Endothelial cell of umbilical vein (primary cell): ENCODE measurements around the gene C5AR1. TPM values are rescaled to one million over a fixed set of nuclear protein-coding genes. Genes with fewer than 3 reads are reported as not detected.

Source experiments
- BruUV-seq: library from RNA; stranded (reverse); fragments of 400-500 nt; replicated peaks from 2 replicates; lab custom pipeline; 2021; lab: Mats Ljungman, UMichigan
- CTCF ChIA-PET: fragments of 300-600, 350-600 bp; sonication (Branson Sonifier 250); formaldehyde crosslinking; loops from one replicate; lab custom pipeline; 2021; ENCODE audit warnings: antibody characterized with exemption, inconsistent platforms; lab: Charles Lee
- POLR2A ChIA-PET: fragments of 300-600, 350-600 bp; sonication (Branson Sonifier 250); formaldehyde crosslinking; loops from one replicate; lab custom pipeline; 2021; ENCODE audit warnings: antibody characterized with exemption, inconsistent platforms; lab: Charles Lee
- DNase-seq: peaks from one replicate; pipeline ENCODE4 v3.0.0-alpha.2; 2011; ENCODE audit warnings: low read depth, low spot score
- FAIRE-seq: peaks from 2 replicates; lab custom pipeline; 2011; peaks lifted over from hg19 to GRCh38; lab: Jason Lieb, UNC
- H2AFZ ChIP-seq: 2 replicates; pipeline ENCODE4 v1.6.0; 2012; ENCODE audit warnings: low read depth, low read length, control low read depth, inconsistent platforms
- H3K27ac ChIP-seq: 2 replicates; pipeline ENCODE4 v1.5.1; 2011; ENCODE audit warnings: low read depth, mild to moderate bottlenecking, control low read depth, low read length, moderate library complexity; ENCODE audit not compliant: insufficient read depth
- H3K27me3 ChIP-seq, 2 experiments: 2 replicates each; pipeline versions ENCODE4 v1.6.0 to v1.6.1; 2011; ENCODE audit warnings: low read length in 2 of 2, mixed read lengths in 1 of 2; ENCODE audit not compliant: control insufficient read depth in 2 of 2, insufficient read depth in 2 of 2
- H3K36me3 ChIP-seq, 2 experiments: 2 replicates in 1 of 2; 3 replicates in 1 of 2; pipeline ENCODE4 v1.5.1; 2011; ENCODE audit warnings: low read length in 2 of 2, mild to moderate bottlenecking in 1 of 2, moderate library complexity in 1 of 2; ENCODE audit not compliant: control insufficient read depth in 2 of 2, insufficient read depth in 2 of 2; ENCODE audit errors: extremely low read depth in 1 of 2
- H3K4me1 ChIP-seq: 3 replicates; pipeline ENCODE4 v1.5.1; 2011; ENCODE audit warnings: mild to moderate bottlenecking, low read length; ENCODE audit not compliant: control insufficient read depth, insufficient read depth; ENCODE audit errors: extremely low read depth
- H3K4me2 ChIP-seq: 2 replicates; pipeline ENCODE4 v1.6.1; 2011; ENCODE audit warnings: low read length, control low read depth, mixed read lengths; ENCODE audit not compliant: insufficient read depth
- H3K4me3 ChIP-seq, 3 experiments: fragments of 200-600 bp in 1 of 3; sonication (generic), shearing (Covaris generic) in 1 of 3; replicated peaks in 1 of 3; 2 replicates each; pipeline ENCODE4 v1.5.1; 2011 to 2016; ENCODE audit warnings: control low read depth in 3 of 3, low read length in 3 of 3, mild to moderate bottlenecking in 2 of 3, inconsistent platforms in 1 of 3, low read depth in 1 of 3, moderate library complexity in 1 of 3; ENCODE audit not compliant: insufficient read depth in 1 of 3
- H3K79me2 ChIP-seq: 2 replicates; pipeline ENCODE4 v1.6.0; 2012; ENCODE audit warnings: low read length, inconsistent platforms; ENCODE audit not compliant: control insufficient read depth, insufficient read depth
- H3K9ac ChIP-seq: replicated peaks from 2 replicates; pipeline ENCODE3; 2011; ENCODE audit warnings: low read length, control low read depth; ENCODE audit not compliant: insufficient read depth; ENCODE audit errors: extremely low read depth
- H3K9me1 ChIP-seq: replicated peaks from 3 replicates; pipeline ENCODE4 v1.6.0; 2011; ENCODE audit warnings: mild to moderate bottlenecking, low read length; ENCODE audit not compliant: control insufficient read depth, insufficient read depth; ENCODE audit errors: extremely low read depth
- H3K9me3 ChIP-seq: replicated peaks from 2 replicates; pipeline ENCODE4 v1.5.1; 2012; ENCODE audit warnings: low read length, inconsistent platforms; ENCODE audit not compliant: control insufficient read depth, insufficient read depth
- H4K20me1 ChIP-seq: replicated peaks from 2 replicates; pipeline ENCODE3; 2011; ENCODE audit warnings: mild to moderate bottlenecking, low read length; ENCODE audit not compliant: control insufficient read depth, insufficient read depth; ENCODE audit errors: extremely low read depth
- EZH2 ChIP-seq: IDR thresholded peaks from 2 replicates; pipeline ENCODE4 v1.6.1; 2012; ENCODE audit warnings: borderline replicate concordance, low read depth, mild to moderate bottlenecking, moderate library complexity, low read length, inconsistent platforms; ENCODE audit not compliant: severe bottlenecking
- FOS ChIP-seq: IDR thresholded peaks from 2 replicates; pipeline ENCODE4 v1.6.1; 2011; ENCODE audit warnings: mild to moderate bottlenecking, low read length, moderate library complexity, borderline replicate concordance; ENCODE audit not compliant: insufficient read depth
- GATA2 ChIP-seq: IDR thresholded peaks from 2 replicates; pipeline ENCODE4 v1.7.0; 2011; ENCODE audit warnings: low read depth, mild to moderate bottlenecking, moderate library complexity, mixed read lengths, low read length; ENCODE audit not compliant: insufficient read length, insufficient read depth
- JUN ChIP-seq: IDR thresholded peaks from 2 replicates; pipeline ENCODE4 v1.6.1; 2011; ENCODE audit warnings: borderline replicate concordance, low read depth; ENCODE audit not compliant: insufficient read length, insufficient read depth
- MAX ChIP-seq: IDR thresholded peaks from 2 replicates; pipeline ENCODE4 v1.6.1; 2011; ENCODE audit not compliant: insufficient read depth, insufficient read length
- MYC ChIP-seq: IDR thresholded peaks from one replicate; pipeline ENCODE4 v1.6.1; 2011; ENCODE audit warnings: mild to moderate bottlenecking, low read depth, low read length
- POLR2A ChIP-seq: IDR thresholded peaks from 2 replicates; pipeline ENCODE4 v1.6.1; 2012; ENCODE audit warnings: low read depth, mild to moderate bottlenecking, control low read depth, low read length
- POLR2AphosphoS5 ChIP-seq: IDR thresholded peaks from 2 replicates; pipeline ENCODE4 v1.6.1; 2012; ENCODE audit warnings: low read depth, mild to moderate bottlenecking, control low read depth, low read length, moderate library complexity; ENCODE audit not compliant: insufficient read depth
- dilution Hi-C: fragments of 300-500 bp; cut with MboI; formaldehyde crosslinking; loops from one replicate; pipeline ENCODE4 v1.15.0; 2019; ENCODE audit warnings: low sequenced_read_pairs; ENCODE audit not compliant: extremely low pct_ligation_motif_present
- intact Hi-C: fragments of 100-400 bp; cut with micrococcal nuclease; formaldehyde crosslinking; loops from one replicate; pipeline ENCODE4 v1.10.0; 2022
- polyA plus RNA-seq, 4 experiments: library from polyadenylated mRNA; depleted of rRNA in 3 of 4; stranded (reverse) in 3 of 4; unstranded in 1 of 4; fragments of >200 nt; gene quantifications; 2 replicates each; pipeline versions ENCODE4 v1.2.1 to v1.2.3, GENCODE V29; 2011 to 2012; ENCODE audit warnings: missing spikeins in 1 of 4
- total RNA-seq: library from RNA; stranded (reverse); gene quantifications from 2 replicates; pipeline ENCODE4 v1.2.3, GENCODE V29; 2021
- TF ChIP-seq, protein P1 (sequence below), 2 donors: IDR thresholded peaks; 1 replicate in 1 of 2; 2 replicates in 1 of 2; pipeline ENCODE4 v1.5.1; 2011; ENCODE audit warnings: low read length in 2 of 2, mild to moderate bottlenecking in 2 of 2, moderate library complexity in 2 of 2, control low read depth in 1 of 2, inconsistent platforms in 1 of 2, low read depth in 1 of 2; ENCODE audit not compliant: insufficient read depth in 1 of 2; ENCODE audit errors: extremely low read depth in 1 of 2

The C5AR1 gene
- total and polyA plus RNA-seq, 2 donors (not counting 3 experiments of a cell fraction or from before 2014, with no cell fraction given): 0.11 to 0.49 TPM

- TF ChIP-seq MYC (no peak), MAX (no peak), JUN (no peak), EZH2 (no peak)
- CTCF ChIA-PET: interaction anchor here (0.8 to 2.5 kb wide), 6 partner anchors 7 to 43 kb away, joined by 3 to 17 read pairs (median 4); partner anchors contain the start of gene DHX34
- Histone ChIP-seq H2AFZ (no peak overlapping the region), H4K20me1 (no peaks in the 10 kb centered on the region), H3K9ac (no peak overlapping the region), H3K79me2 (no peaks in the 10 kb centered on the region), H3K27me3 (peaks cover 0 to 2% of the 10 kb centered on the region in 2 experiments), H3K9me1 (no peaks in the 10 kb centered on the region), H3K36me3 (no peaks in the 10 kb centered on the region), H3K9me3 (no peaks in the 10 kb centered on the region), H3K4me1 (no peaks in the 10 kb centered on the region), H3K4me3 (no peak overlapping the region), H3K4me2 (no peak overlapping the region), H3K27ac (no peak overlapping the region)
- POLR2A ChIA-PET: no interaction called here
- dilution Hi-C loops (no loop called here), intact Hi-C loops (no loop called here)
- BruUV-seq: no TSS peak
- DNase-seq: no peak
- FAIRE-seq: no peak
Measured at GRCh38 chr19:47306303-47306702, 3.4 kb upstream of the C5AR1 start.

- DNase-seq (no peak), FAIRE-seq (no peak)
- H3K4me3 ChIP-seq: no peak overlapping the region
- no peak overlapping the region for H3K4me2 ChIP-seq
- CTCF ChIA-PET: interaction anchor here (0.6 to 2.1 kb wide), 7 partner anchors 24 to 708 kb away, joined by 3 to 7 read pairs (median 4); partner anchors contain the start of gene DHX34
- H3K4me1 ChIP-seq: no peaks in the 10 kb centered on the region
- peaks cover 0 to 2% of the 10 kb centered on the region in 2 experiments for H3K27me3 ChIP-seq
- no peak overlapping the region for H3K9ac ChIP-seq
- H4K20me1 ChIP-seq: no peaks in the 10 kb centered on the region
- dilution Hi-C loops (no loop called here), intact Hi-C loops (no loop called here)
- no TSS peak for BruUV-seq
- no peak overlapping the region for H3K27ac ChIP-seq
- H3K36me3 ChIP-seq: no peaks in the 10 kb centered on the region
- no peaks in the 10 kb centered on the region for H3K79me2 ChIP-seq
- POLR2A ChIA-PET: no interaction called here
- no peak overlapping the region for H2AFZ ChIP-seq
- no peaks in the 10 kb centered on the region for H3K9me1 ChIP-seq
- H3K9me3 ChIP-seq: no peaks in the 10 kb centered on the region
- no peak for TF ChIP-seq GATA2
- TF ChIP-seq, protein P1, sequence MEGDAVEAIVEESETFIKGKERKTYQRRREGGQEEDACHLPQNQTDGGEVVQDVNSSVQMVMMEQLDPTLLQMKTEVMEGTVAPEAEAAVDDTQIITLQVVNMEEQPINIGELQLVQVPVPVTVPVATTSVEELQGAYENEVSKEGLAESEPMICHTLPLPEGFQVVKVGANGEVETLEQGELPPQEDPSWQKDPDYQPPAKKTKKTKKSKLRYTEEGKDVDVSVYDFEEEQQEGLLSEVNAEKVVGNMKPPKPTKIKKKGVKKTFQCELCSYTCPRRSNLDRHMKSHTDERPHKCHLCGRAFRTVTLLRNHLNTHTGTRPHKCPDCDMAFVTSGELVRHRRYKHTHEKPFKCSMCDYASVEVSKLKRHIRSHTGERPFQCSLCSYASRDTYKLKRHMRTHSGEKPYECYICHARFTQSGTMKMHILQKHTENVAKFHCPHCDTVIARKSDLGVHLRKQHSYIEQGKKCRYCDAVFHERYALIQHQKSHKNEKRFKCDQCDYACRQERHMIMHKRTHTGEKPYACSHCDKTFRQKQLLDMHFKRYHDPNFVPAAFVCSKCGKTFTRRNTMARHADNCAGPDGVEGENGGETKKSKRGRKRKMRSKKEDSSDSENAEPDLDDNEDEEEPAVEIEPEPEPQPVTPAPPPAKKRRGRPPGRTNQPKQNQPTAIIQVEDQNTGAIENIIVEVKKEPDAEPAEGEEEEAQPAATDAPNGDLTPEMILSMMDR (IDR thresholded peaks at IDR 0.05; ENCODE audit: extremely low read depth in 1 of 2, insufficient read depth in 1 of 2, low read depth in 1 of 2, low read length in 2 of 2): no peak
- no peak for TF ChIP-seq EZH2
- TF ChIP-seq JUN: no peak
- no peak for TF ChIP-seq MYC
- TF ChIP-seq MAX: no peak
- no peak for TF ChIP-seq POLR2A
- no peak for TF ChIP-seq POLR2AphosphoS5
- no peak for TF ChIP-seq FOS
Measured at GRCh38 chr19:47309038-47309437, 623 bp upstream of the C5AR1 start.
